IPS-15b (cell line): ENCODE data around the gene ARID5B.

Experiments used
- H3K27me3 ChIP-seq: one replicate; pipeline ENCODE4 v1.6.1; 2013; ENCODE audit warnings: low read length; ENCODE audit not compliant: control insufficient read depth, insufficient read depth
- H3K36me3 ChIP-seq: one replicate; pipeline ENCODE4 v1.6.1; 2013; ENCODE audit warnings: low read length; ENCODE audit not compliant: control insufficient read depth, insufficient read depth
- H3K4me1 ChIP-seq: one replicate; pipeline ENCODE4 v1.6.1; 2013; ENCODE audit warnings: mild to moderate bottlenecking, low read length; ENCODE audit not compliant: control insufficient read depth, insufficient read depth
- H3K4me3 ChIP-seq: one replicate; pipeline ENCODE4 v1.5.1; 2013; ENCODE audit warnings: low read depth, low read length
- H3K9ac ChIP-seq: one replicate; pipeline ENCODE4 v1.6.1; 2013; ENCODE audit warnings: low read depth, mild to moderate bottlenecking, low read length
- H3K9me3 ChIP-seq: one replicate; pipeline ENCODE4 v1.6.1; 2013; ENCODE audit warnings: mild to moderate bottlenecking, low read length; ENCODE audit not compliant: control insufficient read depth, insufficient read depth

ARID5B gene

DNA sequence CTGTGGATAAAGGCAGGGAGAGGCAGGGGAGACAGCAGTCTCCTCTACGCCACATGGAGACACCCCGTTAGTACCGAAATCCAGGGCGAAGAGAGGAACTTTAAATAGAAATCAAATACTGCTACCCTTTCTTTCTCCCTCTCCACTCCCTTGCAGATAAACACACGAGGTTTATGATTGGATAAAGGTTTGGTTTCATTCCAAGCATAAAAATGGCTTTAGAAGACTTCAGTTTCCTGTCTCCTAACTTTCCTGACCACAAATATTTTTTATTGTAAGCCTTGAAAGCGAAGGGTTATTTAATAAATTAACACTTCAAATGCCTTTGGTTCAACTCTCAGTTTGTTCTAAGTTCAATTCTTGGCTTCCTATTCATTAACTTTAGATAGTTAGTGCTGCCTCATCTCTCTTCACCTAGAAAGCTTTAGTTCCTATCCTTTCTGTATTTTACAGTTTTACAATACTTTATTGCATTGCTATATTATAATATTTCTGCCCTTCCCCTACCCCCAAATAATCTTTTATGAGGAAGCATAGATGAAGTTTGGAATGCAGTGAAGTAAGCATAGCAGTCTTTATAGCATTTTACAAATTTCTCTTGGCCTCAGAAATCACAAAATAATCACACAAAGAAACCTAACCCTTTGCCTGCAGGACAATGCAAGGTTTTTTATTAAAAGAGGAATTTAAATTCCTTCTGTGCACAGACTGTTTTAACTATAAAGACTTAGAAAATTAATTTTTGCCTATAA, 31.5 kb upstream of the ARID5B start:
- no peak overlapping the region for H3K9ac ChIP-seq
- H3K4me1 ChIP-seq = no peaks in the 10 kb centered on the region
- H3K27me3 ChIP-seq = peaks cover 2% of the 10 kb centered on the region
- H3K4me3 ChIP-seq = no peak overlapping the region
- no peaks in the 10 kb centered on the region for H3K36me3 ChIP-seq
- H3K9me3 ChIP-seq = no peaks in the 10 kb centered on the region

DNA sequence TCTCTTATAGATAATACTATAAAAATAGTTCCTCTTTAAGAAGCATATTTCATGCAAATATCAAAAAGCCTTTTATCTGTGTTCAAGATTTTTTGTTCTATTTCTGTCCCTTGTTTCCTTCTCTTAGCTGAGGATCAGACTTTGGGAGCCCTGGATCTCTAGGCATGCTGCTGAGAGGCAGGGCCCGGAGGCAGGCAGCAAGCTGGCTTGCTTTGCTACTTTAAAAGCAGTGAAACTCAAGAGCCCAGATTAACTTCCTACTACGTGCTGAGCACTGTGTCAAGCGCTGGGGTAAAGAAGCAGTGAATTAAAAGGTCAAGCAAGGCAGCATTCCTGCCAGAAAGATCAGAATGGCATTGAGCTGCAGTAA, 31.0 kb upstream of the ARID5B start:
- Histone ChIP-seq H3K9me3 (no peaks in the 10 kb centered on the region), H3K36me3 (no peaks in the 10 kb centered on the region), H3K27me3 (peaks cover 2% of the 10 kb centered on the region), H3K9ac (no peak overlapping the region), H3K4me3 (no peak overlapping the region), H3K4me1 (no peaks in the 10 kb centered on the region)

DNA sequence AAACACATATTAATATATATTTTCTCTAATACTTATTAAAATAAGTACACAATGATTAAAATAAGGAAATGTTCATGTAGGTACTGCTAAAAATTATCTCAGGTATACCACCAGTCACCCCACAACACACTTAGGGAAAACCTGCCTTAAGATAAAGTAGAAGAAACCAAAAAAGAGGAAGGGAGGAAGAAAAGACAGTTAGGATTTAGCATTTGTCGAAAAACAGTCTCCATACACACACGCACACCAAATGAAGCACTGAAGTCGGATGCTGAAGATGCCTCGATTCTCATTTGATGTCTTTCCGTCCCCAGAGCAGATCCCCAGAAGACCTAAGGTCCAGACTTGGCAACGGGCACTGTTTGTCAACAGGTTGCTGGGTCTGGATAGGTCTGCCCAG, 30.0 kb upstream of the ARID5B start:
- H3K36me3 ChIP-seq = no peaks in the 10 kb centered on the region
- peaks cover 2% of the 10 kb centered on the region for H3K27me3 ChIP-seq
- H3K4me3 ChIP-seq = no peak overlapping the region
- no peak overlapping the region for H3K9ac ChIP-seq
- no peaks in the 10 kb centered on the region for H3K9me3 ChIP-seq
- no peaks in the 10 kb centered on the region for H3K4me1 ChIP-seq

DNA sequence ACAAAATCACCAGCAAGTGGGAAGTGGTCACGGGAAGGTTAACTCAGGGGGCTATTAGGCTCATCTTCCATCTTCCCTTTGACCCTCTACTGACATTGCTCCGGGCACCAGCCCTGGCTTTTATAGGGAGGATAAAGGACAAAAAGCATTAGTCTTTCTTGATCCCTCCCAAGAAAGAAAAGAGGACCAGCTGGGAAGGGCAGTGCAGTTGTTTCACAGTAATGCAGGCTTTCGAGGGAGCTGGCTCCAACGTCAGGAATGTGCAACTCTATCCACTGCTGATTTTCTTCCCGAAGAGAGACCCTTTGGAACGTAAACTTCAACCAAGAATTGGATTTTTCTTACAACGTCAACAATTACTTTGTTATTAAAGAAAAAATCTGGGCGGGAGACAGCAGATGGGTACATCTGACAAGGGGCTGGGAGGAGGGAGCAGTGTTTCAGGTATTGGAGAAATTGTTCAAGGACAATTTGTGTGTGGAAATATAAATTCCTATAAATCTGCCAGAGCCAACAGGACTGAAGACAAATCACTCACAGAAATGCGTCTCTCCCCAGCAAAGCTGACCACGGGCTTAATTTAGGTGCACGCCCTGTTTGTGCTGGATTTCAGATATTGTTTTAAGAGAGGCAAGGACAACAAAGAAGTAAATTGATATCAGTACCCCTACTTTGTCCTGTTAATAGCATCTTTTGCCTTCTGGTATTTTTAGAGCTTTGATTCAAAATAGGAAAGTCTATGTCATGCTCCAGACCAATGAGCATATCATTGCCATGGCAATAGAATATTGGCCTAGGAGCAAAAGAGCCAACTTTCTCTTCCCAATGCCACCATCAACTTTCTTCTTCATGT, 23.4 kb upstream of the ARID5B start:
- Histone ChIP-seq H3K4me1 (no peaks in the 10 kb centered on the region), H3K9ac (no peak overlapping the region), H3K4me3 (no peak overlapping the region), H3K9me3 (no peaks in the 10 kb centered on the region), H3K27me3 (no peaks in the 10 kb centered on the region), H3K36me3 (no peaks in the 10 kb centered on the region)

DNA sequence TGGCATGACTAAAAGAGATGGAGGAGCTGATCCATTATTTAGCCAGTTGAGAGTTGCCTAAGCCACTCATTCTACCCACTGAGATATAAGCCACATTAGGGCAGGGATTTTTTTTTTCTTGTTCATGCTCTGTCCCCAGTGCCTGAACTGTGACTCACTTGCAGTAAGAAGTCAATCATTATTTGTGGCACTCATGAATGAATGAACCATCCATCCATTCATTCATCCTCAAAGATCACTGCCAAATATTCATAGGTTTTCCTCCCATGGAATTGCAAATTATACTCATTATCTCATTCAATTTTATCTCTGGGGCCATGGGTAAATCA, 22.8 kb upstream of the ARID5B start:
- H3K27me3 ChIP-seq = no peaks in the 10 kb centered on the region
- no peaks in the 10 kb centered on the region for H3K36me3 ChIP-seq
- no peaks in the 10 kb centered on the region for H3K4me1 ChIP-seq
- H3K9me3 ChIP-seq = no peaks in the 10 kb centered on the region
- H3K4me3 ChIP-seq = no peak overlapping the region
- no peak overlapping the region for H3K9ac ChIP-seq

DNA sequence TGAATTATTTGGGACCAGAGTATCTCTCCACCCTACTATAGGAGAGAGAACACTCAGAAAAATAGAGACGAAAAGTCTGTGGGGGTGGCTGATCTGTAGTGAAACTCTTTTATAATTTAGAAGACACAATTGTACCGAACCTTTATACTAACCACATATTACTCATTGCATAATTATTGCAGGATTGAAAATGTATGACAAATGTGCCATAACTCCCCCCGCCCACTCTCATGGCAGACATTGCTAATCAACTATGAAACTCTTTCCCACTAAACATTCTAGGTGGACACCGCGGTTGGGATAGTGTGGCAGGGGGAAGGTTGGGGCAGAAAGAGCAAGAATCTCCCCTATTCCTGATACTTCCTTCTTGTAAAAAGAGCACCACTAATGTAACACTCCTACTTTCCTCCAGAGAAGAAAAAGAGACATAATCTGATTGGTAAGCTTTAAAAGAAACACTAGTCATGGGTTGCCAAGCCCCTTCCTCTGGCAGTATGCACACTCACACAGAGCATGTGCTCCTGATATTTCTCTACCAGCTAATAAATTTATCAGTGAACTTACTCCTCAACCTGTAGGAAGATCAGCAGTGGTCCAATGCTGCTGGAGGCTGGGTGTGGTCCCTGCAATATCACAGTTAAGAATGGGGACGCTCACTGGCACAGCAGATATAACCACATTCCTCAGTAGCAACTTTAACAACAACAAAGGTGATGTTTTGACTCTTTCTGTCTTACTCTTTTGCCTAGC, 18.7 kb upstream of the ARID5B start:
- H3K9me3 ChIP-seq = no peaks in the 10 kb centered on the region

DNA sequence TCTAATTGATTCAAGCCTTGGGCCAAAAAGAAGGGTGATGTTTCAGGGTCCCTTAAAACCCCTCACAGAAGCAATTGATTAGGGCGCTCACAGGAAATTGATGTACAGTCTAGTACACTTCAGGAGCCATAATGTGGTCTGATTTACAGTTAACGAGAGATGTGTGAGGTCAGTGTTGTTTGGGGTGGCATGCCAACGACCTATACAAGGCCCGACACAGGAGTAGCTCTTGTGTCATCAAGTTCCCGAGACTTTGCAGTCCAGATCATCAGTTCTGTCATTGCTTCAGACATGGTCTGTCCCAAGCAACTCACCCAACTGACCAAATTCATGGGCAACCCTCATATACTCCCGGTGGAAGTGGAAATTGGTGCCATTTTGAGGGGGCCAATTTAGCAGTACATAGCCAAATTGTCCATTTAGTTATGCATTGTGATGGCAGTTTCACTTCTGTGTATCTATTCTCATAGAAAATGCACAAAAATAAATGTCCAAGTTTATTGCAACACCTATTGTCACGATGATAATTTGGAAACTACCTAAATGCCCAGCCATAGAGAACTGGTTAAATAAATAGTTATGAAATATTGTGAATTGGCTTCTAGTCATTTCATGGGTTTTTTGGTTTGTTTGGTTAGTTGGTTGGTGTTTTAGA, 18.0 kb upstream of the ARID5B start:
- Histone ChIP-seq H3K27me3 (no peaks in the 10 kb centered on the region), H3K9me3 (no peaks in the 10 kb centered on the region), H3K36me3 (no peaks in the 10 kb centered on the region), H3K9ac (no peak overlapping the region), H3K4me1 (no peaks in the 10 kb centered on the region), H3K4me3 (no peak overlapping the region)

More for the DNA sequence above, 18.7 kb upstream of the ARID5B start:
- Histone ChIP-seq H3K4me3 (no peak overlapping the region), H3K9ac (no peak overlapping the region), H3K36me3 (no peaks in the 10 kb centered on the region), H3K27me3 (no peaks in the 10 kb centered on the region), H3K4me1 (no peaks in the 10 kb centered on the region)

DNA sequence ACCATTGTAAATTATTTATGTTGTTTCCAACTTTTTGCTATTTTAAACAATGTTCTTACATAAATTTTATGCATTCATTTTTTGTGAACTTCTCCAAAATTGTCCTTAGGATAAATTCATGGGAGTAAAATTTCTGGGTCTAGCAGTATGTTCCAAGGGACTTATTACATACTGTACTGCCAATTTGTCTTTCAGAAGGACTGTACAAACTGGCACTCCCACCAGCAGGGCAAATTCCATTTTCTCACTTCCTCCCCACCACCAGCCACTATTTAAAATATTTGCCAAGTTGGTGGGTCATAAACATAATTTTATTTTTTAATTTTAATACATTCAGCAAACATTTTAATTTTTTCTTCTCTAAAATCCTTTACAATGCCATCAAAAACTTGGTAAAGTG, 13.7 kb upstream of the ARID5B start:
- Histone ChIP-seq H3K4me1 (no peaks in the 10 kb centered on the region), H3K27me3 (no peaks in the 10 kb centered on the region), H3K9ac (no peak overlapping the region), H3K36me3 (no peaks in the 10 kb centered on the region), H3K9me3 (no peaks in the 10 kb centered on the region), H3K4me3 (no peak overlapping the region)

DNA sequence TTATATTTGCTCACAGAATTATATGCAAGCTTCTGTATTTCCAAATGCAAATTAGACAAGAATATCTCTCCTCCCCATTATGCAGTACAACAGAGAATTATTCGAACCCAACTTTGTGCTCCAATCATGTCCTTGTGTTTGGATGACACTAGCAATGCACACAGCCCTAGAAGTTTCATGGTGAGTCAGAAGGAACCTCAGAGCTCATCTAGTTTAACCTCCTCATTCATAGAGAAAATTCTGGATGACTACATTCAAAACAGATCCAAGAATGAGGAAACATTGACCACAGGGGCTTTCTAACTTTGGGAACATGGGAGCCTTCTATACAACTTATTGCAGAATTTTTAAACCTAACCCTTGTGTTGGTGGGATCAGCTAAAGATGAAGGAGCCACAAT, 12.8 kb upstream of the ARID5B start:
- Histone ChIP-seq H3K9ac (no peak overlapping the region), H3K4me3 (no peak overlapping the region), H3K36me3 (no peaks in the 10 kb centered on the region), H3K4me1 (no peaks in the 10 kb centered on the region), H3K9me3 (no peaks in the 10 kb centered on the region), H3K27me3 (no peaks in the 10 kb centered on the region)

DNA sequence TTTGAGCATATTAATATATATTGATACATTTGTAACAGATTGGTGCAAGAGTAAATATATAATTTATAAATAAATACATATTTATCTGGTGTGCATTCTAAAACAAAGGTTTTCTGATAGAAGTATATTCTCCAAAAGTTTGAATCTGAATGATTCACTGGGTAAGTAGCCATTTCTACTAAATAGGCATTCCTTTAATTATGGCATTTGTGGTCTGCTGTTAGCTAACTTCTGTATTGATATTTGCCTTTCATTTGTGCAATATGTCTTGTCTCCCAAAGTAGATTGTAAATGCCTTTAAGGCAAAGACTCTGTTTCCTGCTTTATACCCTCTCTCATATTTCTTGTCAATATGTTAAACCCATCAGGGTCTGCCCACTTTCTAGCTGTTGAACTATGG, 11.1 kb upstream of the ARID5B start:
- H3K4me3 ChIP-seq = no peak overlapping the region
- no peaks in the 10 kb centered on the region for H3K27me3 ChIP-seq
- no peaks in the 10 kb centered on the region for H3K36me3 ChIP-seq
- H3K4me1 ChIP-seq = no peaks in the 10 kb centered on the region
- H3K9ac ChIP-seq = no peak overlapping the region
- H3K9me3 ChIP-seq = no peaks in the 10 kb centered on the region

DNA sequence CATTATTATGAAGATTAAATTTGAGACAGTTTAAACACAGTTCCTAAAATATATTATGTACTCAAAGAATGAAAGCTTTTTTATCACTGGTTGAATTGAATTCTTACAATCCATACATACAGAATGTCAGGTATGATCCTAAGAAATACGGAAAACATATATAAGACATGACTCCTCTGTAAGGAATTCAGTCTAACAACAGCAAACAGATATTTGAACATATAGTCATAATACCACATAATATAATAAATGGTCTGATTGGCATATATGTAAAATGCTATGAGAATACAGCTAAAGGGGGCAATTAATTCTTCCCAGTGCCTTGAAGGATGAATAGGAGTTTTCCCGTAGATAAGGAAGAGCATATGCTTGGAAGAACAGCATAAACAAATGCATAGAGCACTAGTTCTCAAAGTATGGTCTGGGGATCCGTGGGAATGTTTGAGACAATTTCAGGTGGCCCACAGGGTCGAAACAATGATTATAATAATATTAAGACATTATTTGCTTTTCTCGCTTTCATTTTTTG, 10.6 kb upstream of the ARID5B start:
- H3K9me3 ChIP-seq = no peaks in the 10 kb centered on the region
- no peaks in the 10 kb centered on the region for H3K27me3 ChIP-seq
- H3K9ac ChIP-seq = no peak overlapping the region
- H3K4me1 ChIP-seq = no peaks in the 10 kb centered on the region
- H3K36me3 ChIP-seq = no peaks in the 10 kb centered on the region
- H3K4me3 ChIP-seq = no peak overlapping the region
